PC-9 (cell line): ENCODE results near the gene NELL1.

Experiments
- CTCF ChIP-seq: fragments of 200-600 bp; sonication (generic); conservative IDR thresholded peaks from 2 replicates; pipeline ENCODE4 v1.6.1; 2017; ENCODE audit warnings: mixed run types, antibody characterized with exemption, mild to moderate bottlenecking, moderate library complexity
- EZH2 ChIP-seq: fragments of 200-600 bp; sonication (generic); IDR thresholded peaks from 2 replicates; pipeline ENCODE4 v1.8.0; 2017; ENCODE audit warnings: antibody characterized with exemption, low read depth

GRCh38 chr11:20865161-20865560, 195.8 kb downstream of the NELL1 start:
- no peak for TF ChIP-seq CTCF
- no peak for TF ChIP-seq EZH2
